Measurements from ENCODE around the gene KMT5B. TPM values are rescaled to one million over a fixed set of nuclear protein-coding genes. Genes with fewer than 3 reads are reported as not detected.

KMT5B gene
- total and polyA plus RNA-seq, 2 of the 4 experiments (the other 2 are of a cell fraction) = 11.2 to 13.4 TPM

GRCh38 chr11:68261749-68262543, 48.9 kb upstream of the KMT5B start:
- Histone ChIP-seq H2AK9ac (replicated peaks; ENCODE audit: low read depth, low read length, poor library complexity) (no peak overlapping the region), H4K20me1 (ENCODE audit: insufficient read depth, low read length) (peaks cover 42% of the 10 kb centered on the region), H3K4me3 (ENCODE audit: insufficient read depth, low read depth, low read length) (no peak overlapping the region), H3K4me1 (ENCODE audit: control insufficient read depth, insufficient read depth, low read length) (peaks cover 3% of the 10 kb centered on the region), H2AFZ (replicated peaks; ENCODE audit: low read length, poor library complexity) (no peak overlapping the region), H3K4ac (ENCODE audit: low read depth, low read length) (no peak overlapping the region), H4K5ac (ENCODE audit: low read depth, low read length) (no peak overlapping the region), H3K27me3 (ENCODE audit: control insufficient read depth, insufficient read depth, low read length) (no peaks in the 10 kb centered on the region), H3K18ac (ENCODE audit: low read depth, low read length) (no peak overlapping the region), H3K9ac (ENCODE audit: low read depth, low read length) (no peak overlapping the region), H2BK120ac (ENCODE audit: low read depth, low read length) (no peak overlapping the region), H2BK5ac (ENCODE audit: low read depth, low read length, poor library complexity, severe bottlenecking) (no peak overlapping the region), H3K36me3 (ENCODE audit: control insufficient read depth, insufficient read depth, low read length) (peaks cover 57% of the 10 kb centered on the region), H3K56ac (ENCODE audit: extremely low read depth, insufficient read depth, low read length) (no peak overlapping the region), H4K8ac (ENCODE audit: low read depth in 2 of 2, low read length in 2 of 2) (no peak overlapping the region), H3K23ac (ENCODE audit: low read depth, low read length) (no peak overlapping the region), H2AK5ac (ENCODE audit: low read depth, low read length) (no peak overlapping the region), H3K4me2 (ENCODE audit: low read depth, low read length) (no peak overlapping the region), H2BK20ac (ENCODE audit: low read depth, low read length) (no peak overlapping the region), H3K9me3 (ENCODE audit: control insufficient read depth, insufficient read depth, low read length) (no peaks in the 10 kb centered on the region), H3K9me1 (ENCODE audit: insufficient read depth, low read length) (peaks cover 27% of the 10 kb centered on the region), H3K27ac (ENCODE audit: insufficient read depth, low read length) (no peak overlapping the region), H3K79me1 (ENCODE audit: low read depth in 1 of 2, low read length in 2 of 2) (peaks cover 18 to 47% of the 10 kb centered on the region in 2 experiments; a peak in 3 of 4 replicates), H3K14ac (replicated peaks; ENCODE audit: low read depth, low read length) (no peak overlapping the region), H4K91ac (ENCODE audit: insufficient read depth, low read depth, low read length) (no peak overlapping the region), H2BK15ac (ENCODE audit: low read depth, low read length) (no peak overlapping the region)
- ATAC-seq (ENCODE audit: low read depth) (no peak), DNase-seq (no peak)
- in situ Hi-C loops (cut with MboI; ENCODE audit: low sequenced_read_pairs) (loop anchor here (5.0 kb wide), 1 partner anchor 190 kb away; no protein-coding TSS in a partner anchor), intact Hi-C loops (cut with micrococcal nuclease) (no loop called here), dilution Hi-C loops (cut with HindIII; ENCODE audit: low sequenced_read_pairs, unreplicated experiment) (no loop called here)
- 95% methylated on average over 21 of the region's 24 CpGs; no CpG with 5 or more reads in 1 of the 2 experiments for WGBS, 2 experiments (ENCODE audit: extremely low coverage in 2 of 2, insufficient read length in 1 of 2)
- POLR2A ChIA-PET (ENCODE audit: unreplicated experiment) = no interaction called here
- TSS peak; percentile 82 for BruUV-seq (replicated peaks)
- CTCF ChIA-PET = no interaction called here
- TF ChIP-seq CTCF (conservative IDR thresholded peaks at IDR 0.05; ENCODE audit: low read depth, low read length) = no peak
- no peak for TF ChIP-seq CEBPB (IDR thresholded peaks at IDR 0.05; ENCODE audit: low read depth, low read length)
- TF ChIP-seq FOS (IDR thresholded peaks at IDR 0.05; ENCODE audit: low read depth, low read length) = no peak
- TF ChIP-seq USF2 (IDR thresholded peaks at IDR 0.05; ENCODE audit: low read depth, low read length) = no peak
- no peak for TF ChIP-seq MAFK (IDR thresholded peaks at IDR 0.05; ENCODE audit: low read depth, low read length)
- TF ChIP-seq SMC3 (IDR thresholded peaks at IDR 0.05; ENCODE audit: low read depth, low read length) = no peak
- no peak for TF ChIP-seq RAD21 (IDR thresholded peaks at IDR 0.05; ENCODE audit: low read length)
- TF ChIP-seq RCOR1 (IDR thresholded peaks at IDR 0.05; ENCODE audit: insufficient replicate concordance, low read length) = no peak
- no peak for TF ChIP-seq NFE2L2 (IDR thresholded peaks at IDR 0.05; ENCODE audit: low read depth, low read length)
- TF ChIP-seq RFX5 (IDR thresholded peaks at IDR 0.05; ENCODE audit: low read depth, low read length) = no peak
- TF ChIP-seq ELK1 (IDR thresholded peaks at IDR 0.05; ENCODE audit: borderline replicate concordance, low read depth, low read length) = no peak
- no peak for TF ChIP-seq BHLHE40 (IDR thresholded peaks at IDR 0.05; ENCODE audit: low read depth, low read length)
- TF ChIP-seq POLR2A (IDR thresholded peaks at IDR 0.05; ENCODE audit: low read depth, low read length) = no peak
- TF ChIP-seq MAZ (IDR thresholded peaks at IDR 0.05; ENCODE audit: borderline replicate concordance, low read depth, low read length) = no peak
- TF ChIP-seq CHD1 (IDR thresholded peaks at IDR 0.05; ENCODE audit: low read depth, low read length) = no peak

Measured in IMR-90 (cell line).